ENCODE data around the gene MB.

GRCh38 chr22:35605369-35605680, 11.8 kb downstream of the MB start:
- TF ChIP-seq GATA2 (IDR thresholded peaks at IDR 0.05; ENCODE audit: low read depth, low read length) (no peak), GATA3 (IDR thresholded peaks at IDR 0.05; ENCODE audit: low read depth, low read length) (no peak)

Data from SH-SY5Y (cell line).